ENCODE data around the gene COL6A5.
"Not testable (repeated sequence)": the region's sequence is repeated elsewhere in the genome, so short reads cannot be mapped to it uniquely, and the experiment has no call there.

COL6A5 gene

DNA sequence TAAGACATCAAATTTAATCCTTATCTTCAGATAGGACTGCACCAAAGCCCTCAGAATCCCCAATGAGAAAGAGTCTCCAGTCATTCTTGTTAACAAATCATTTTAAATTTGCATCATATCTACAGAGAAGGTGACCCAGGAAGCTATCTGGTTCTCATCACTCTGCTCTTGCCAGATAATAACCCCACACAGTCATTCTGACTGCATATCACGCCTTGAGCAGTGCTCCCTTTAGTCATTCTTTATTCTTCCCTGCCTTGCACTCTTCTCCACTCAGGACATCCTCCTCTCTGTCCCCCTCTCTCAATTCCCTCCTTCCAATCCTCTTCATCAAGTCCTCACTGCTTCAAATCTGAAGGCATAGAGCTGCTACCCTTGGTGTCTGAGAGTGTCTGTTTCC is 87.8 kb downstream of the COL6A5 start:
- no peak for DNase-seq (ENCODE audit: low read depth)

DNA sequence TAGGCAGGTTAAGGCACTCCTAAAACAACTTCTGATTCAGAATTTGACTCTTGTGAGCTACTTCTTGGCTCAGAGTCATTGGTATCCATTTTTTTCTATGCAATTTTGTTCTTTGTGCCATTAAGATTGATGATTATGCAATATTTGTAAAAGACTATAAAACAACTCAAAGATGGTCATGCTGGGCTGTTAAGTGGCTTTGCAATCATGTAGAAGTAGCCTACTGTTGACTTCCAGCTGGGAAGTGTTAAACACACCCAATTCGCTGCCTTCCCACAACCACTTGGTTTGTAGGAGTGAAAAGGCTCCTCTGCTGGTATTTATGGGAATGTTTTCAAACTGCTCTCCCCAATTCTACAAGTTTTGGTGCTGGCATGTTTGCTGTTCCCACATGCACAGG is 96.8 kb downstream of the COL6A5 start:
- DNase-seq (ENCODE audit: low read depth): no peak

DNA sequence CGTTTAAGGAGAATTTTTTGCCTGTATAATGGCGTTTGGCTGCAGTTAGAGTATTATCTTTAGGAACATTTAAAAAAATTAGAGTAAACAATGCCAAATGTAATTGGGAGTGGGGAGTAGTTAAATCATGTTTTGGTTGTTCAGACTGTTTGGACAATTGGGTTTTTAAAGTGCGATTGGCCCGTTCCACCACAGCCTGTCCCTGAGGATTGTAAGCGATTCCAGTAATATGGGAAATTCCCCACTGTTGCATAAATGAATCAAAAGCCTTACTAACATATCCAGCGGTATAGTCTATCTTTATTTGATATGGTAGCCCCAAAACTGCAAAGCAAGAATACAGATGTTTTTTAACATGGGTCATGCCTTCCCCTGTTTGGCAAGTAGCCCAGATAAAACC is 101.4 kb downstream of the COL6A5 start:
- not testable (repeated sequence) for DNase-seq (ENCODE audit: low read depth)

DNA sequence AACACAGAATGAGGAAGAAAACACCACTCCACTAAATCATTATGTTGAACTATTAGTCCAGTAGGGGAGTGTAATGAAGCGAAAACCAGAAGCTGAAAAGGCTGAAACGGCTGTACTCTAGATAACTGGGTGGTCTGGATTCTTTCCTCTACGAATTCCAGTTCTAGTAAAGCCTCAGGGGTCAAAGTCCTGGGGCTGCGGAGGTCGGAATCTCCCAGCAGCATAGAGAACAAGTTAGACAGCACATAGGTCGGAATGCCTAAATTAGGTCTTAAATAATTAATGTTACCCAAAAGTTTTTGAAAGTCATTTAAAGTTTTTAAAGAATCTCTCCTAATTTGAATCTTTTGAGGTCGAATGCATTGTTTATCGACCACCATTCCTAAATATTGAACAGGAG is 102.7 kb downstream of the COL6A5 start:
- not testable (repeated sequence) for DNase-seq (ENCODE audit: low read depth)

DNA sequence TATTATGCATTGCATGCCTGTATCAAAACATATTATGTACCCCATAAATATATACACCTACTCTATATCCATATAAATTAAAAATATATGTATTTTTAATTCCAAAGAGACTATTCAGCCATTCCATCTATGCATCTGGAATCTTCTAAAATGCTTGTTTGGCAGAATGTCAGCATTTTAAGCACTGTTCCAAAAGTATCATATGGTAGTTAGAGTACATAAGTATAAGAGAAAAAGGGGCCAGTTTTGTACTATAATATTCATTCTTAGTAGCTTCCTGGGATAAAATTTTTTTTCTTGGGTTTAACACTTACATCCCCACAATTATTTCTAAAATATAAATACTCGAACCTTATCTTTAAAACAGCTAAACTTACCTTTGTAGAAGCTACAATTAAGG is 111.1 kb downstream of the COL6A5 start:
- no peak for DNase-seq (ENCODE audit: low read depth)

DNA sequence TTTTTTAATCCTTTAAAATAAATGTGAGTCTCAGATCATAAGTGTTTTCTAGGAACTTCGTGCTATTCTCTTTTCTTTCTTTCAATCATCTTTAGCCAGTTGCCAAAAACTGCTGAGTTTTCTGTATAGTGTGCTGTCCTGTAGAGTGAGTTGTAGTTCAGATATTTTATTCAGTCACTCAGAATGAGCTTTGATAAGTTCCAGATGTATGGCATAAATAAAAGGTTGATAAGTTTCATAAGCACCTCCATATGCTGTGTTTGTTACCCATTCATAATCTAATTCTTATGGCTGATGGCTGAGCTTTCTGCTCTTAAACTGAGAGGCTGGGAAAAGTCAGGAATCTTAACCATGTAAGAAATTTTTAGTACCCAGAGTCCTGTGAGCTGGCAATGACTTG is 112.2 kb downstream of the COL6A5 start:
- DNase-seq (ENCODE audit: low read depth): no peak

DNA sequence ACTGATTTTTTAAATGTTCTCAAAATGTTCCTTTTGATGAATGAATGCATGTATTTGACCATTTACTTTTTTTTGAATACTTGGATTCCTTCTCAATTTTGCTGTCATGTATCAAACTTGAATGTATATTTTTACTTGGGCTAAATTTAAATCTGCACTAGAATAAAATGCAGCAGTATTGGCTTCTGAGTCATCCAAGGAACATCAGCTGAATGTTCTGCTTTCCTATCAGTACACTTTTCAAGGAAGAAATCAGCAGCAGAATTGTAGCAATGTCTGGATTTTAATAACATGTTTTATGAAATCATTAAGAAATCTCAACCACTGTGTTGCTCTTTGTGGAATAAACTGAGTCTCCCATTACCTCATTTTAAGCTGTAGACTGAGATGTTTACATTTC is 114.5 kb downstream of the COL6A5 start:
- DNase-seq (ENCODE audit: low read depth): no peak

DNA sequence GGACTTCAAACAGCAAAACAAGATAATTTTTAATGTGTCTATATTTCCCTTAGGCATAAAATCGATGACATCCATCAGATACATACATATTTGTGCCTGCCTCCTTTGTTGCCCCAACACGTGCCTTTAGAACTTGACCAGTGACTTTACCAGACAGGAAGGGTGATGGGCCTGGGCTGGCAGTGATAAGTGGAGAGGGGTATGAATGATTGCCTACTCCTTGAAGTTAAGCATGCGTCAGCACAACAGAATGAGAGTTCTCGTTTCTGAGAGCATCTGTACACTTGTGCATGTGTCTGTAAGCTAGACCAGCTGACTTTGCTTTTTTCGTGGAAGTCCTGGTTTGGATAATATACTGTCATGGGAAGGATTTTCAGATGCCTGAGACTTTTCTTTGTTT is 116.6 kb downstream of the COL6A5 start:
- DNase-seq (ENCODE audit: low read depth): no peak

DNA sequence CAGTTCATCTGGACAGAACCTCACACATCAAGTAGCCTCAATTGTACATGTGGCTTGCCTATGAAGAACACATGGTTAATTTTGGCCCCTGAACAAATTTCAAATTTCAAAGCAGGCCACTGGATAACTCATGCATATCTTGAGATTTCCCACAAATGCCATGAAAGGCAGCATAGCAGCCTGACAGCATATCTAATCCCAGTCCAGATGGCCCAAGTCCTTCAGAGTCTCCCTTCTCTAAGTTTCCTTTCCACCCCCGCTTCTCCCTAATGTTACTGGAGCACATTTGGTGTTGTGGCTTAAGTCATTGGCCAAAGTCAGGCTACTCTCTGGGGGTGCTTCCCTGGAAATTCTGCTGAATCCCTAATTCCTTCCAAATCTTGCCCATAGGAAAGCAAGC is 117.7 kb downstream of the COL6A5 start:
- no peak for DNase-seq (ENCODE audit: low read depth)

DNA sequence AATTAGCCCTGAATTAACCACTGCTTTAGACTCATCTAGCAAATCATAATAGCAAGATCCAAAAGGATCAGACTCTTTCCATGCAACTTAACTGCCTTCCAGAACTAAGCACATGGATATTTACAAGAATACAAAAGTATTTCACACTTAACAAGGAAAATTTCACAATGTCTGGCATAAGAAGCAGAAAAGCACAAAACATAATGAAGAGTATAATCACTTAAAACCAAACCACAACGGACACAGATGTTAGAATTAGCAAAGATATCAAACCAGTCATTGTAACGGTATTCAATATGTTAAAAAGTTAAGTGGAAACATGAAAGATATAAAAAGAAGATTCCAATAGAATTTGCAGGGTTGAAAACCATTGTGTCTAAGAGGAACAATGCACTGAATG is 120.0 kb downstream of the COL6A5 start:
- no peak for DNase-seq (ENCODE audit: low read depth)

DNA sequence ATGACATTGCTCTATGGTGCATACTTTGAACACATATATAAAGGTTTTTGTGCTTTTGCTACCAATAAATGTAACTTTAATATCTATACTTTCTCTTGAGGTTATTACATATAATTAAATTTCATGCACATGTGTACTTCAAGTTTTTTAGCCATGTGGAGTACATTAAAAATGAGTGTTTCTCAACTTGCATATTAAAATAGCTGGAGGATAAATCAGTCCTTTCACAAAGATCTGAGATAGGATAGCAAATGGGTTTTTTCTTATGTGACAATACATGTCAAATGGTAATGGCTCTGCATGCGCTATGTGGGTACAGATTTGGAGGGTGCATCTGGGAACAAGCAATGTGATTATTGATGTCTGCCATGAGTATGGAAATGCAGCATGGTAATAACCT is 122.8 kb downstream of the COL6A5 start:
- no peak for DNase-seq (ENCODE audit: low read depth)

DNA sequence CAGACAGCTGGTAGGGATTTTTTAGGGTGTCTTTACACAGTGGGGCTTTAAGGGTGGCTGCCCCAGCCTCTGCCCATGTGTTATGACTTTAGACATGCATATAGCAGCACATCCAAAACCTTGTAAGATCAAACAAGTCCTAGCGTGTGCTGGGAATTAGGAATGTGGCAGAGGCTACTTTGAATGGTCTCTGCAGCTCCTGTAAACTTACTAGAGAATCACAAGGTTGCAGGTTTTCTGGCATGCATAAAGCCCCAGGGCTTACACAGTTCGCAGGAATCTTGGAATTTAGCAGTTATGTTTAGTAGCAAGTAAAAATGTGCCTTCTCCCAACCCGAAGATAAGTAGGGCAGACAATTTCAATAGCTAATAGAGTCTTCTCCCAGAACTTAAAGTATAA is 124.7 kb downstream of the COL6A5 start:
- no peak for DNase-seq (ENCODE audit: low read depth)

DNA sequence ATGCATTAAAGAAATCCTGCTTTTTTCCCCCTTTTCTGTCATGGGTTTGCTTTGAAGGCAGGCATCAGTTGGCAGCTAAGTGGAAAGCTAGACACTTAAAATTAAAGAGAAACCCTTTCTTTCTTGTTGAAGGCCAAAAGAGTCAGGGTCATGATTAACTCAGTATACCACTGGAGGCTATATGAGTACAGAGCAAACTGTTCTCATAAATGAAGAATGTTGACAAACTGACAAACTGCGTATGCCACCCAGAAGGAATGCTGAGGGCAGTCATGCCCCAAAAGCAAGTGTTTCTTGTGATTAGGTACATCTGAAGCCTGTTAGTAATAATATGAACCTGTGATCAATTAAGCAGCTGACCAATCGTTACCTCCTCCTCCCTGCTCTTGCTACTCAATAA is 127.9 kb downstream of the COL6A5 start:
- no peak for DNase-seq (ENCODE audit: low read depth)

DNA sequence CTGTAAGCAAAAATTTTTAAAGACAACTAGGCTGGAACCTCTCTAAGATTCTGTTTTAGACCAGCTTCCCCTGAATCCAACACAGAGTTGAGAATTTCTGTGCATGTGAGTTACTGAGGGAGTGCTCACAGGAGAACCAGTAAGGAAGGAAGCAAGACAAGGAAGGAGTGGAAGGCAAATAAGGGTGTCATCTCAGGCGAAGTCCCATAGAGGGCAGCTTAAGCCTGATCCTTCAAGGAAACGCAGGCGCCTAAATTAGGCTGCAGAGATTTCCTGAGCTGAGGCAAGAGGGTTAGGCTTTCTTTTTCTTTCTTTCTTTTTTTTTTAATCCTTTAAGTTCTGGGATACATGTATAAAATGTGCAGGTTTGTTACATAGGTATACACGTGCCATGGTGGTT is 135.3 kb downstream of the COL6A5 start:
- peak; percentile 33 for DNase-seq (ENCODE audit: low read depth)

DNA sequence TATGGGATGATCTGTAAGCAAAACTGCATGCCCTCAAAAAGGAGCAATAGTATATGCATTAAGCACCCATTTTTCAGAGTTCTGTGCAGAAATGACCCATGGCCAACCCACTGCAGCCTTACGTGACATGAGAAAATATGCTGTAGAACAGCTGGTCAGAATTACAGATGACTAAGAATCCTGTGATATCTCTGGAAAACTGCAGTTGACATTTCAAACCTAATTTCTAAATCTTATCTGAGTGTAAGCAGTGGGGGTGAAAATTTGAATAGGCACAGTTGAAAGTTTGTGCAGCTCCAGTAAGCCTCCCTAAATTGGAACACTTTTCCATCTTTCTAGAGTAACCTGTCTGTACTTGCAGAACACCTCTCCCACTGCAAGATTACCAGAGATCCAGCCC is 142.8 kb downstream of the COL6A5 start:
- DNase-seq (ENCODE audit: low read depth): peak; percentile 3

DNA sequence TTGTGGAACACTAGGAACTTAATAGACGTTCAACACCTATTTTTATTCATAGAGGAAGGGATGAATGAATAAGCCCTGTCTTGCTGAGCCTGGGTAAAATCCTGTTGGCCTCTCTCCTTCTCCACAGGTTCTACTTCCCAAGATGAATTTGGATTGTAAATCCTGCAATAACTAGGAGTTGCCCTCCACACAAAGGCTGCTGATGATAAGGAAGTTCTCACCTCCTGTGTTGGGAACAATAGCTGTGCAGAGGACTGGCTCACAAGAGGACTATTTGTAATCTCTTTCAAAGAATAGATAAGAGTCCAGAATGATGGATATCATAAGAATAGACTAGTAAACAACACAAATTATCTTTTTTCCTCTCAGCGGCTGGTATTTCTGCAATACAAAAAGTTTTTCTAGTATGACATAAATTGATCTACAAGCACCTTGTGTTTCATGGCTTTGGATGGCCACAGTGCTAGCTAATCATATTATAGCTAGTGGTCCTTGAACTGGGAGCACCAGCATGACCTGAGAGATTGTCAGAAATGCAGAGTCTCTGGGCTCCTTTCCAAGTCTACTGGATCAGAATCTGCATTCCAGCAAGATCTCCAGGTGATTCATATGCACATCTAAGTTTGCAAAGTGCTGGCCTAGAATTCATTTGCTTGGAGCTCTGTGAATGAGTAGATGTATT is 143.4 kb downstream of the COL6A5 start:
- no peak for DNase-seq (ENCODE audit: low read depth)

DNA sequence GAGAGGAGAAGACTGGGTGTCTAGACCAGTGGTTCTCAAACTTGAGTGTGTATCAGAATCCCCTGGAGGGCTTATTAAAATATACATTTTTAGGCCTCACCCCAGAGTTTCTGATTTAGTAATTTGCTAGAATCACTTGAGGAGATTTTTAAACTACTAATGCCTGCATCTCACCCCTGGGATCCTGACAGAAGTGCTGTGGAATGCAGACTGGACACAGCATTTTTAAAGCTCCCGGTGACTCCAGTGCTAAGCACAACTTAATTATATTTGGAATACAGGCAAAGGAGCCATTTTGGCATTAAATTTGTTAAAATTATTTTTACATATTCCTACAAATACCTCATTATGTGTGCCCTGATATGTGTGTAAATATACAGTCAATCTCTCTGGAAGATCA is 144.8 kb downstream of the COL6A5 start:
- peak; percentile 18 for DNase-seq (ENCODE audit: low read depth)

DNA sequence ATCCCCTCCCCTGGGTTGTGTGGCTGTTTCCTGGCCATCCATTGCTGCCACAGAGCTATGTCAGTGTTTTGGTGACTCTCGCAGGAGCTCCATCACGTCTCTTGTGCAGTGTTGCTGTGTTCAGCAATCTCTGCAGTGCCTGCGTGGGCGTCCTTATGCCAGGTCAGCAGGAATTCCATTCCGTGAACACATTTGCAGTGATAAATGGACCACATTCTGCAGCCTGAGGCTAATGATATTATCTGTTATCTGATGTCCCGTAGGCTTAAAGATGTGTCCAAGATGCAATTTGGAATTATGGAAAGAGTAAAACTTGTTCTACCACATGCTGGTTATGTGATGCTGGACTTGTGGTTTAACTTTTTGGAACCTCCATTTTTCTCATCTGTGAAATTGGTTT is 146.0 kb downstream of the COL6A5 start:
- no peak for DNase-seq (ENCODE audit: low read depth)

DNA sequence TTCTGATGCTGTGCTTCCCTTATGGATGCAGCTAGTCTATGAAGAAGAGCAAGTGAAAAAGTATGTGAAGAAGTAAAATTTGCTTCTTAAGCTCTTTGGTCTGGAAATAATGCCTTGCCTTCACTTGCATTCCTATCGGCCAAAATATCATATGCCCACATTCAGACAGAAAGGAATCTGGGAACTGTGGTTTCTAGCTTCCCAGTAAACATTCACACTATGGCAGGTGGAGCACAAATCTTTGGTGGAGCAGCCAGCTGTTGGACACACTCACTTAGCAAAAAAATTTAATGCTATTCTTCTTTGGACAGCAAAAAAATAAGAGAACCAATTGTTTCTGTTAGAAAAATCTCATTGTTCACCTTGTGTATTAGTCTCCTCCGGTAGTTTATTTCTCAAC is 159.2 kb downstream of the COL6A5 start:
- no peak for DNase-seq (ENCODE audit: low read depth)

DNA sequence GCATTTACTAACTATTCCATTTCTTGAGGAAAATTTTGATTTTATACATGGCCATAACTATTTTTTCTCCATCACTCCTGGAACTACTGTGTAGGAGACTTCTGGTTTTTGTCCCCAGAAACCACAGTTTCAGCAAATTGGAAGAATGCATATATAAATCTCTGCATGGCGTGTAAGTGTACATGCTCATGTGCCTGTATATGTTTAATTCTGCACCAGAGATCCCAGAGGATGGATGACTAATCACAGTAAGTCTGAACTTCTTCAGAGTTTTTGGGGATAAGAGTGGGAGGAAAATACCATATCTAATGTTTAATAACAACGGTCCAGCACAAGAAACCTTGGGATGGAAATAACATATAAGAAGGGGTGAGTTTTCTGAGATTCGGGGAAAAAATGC is 160.6 kb downstream of the COL6A5 start:
- DNase-seq (ENCODE audit: low read depth): no peak

DNA sequence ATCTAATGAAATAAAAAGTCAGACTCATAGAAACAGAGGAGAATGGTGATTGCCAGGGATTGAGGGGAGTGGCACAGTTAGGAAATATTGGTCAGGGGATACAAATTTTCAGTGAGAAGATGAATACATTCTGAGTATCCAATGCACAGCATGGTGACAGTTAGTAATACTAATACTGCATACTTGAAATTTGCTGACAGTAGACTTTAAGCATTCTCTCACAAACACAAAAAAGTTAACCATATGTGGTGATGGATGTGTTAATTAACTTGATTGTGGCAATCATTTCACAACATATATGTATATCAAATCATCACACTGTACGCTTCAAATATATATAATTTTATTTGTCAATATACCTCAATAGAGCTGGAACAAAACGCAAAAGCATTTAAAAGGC is 162.3 kb downstream of the COL6A5 start:
- no peak for DNase-seq (ENCODE audit: low read depth)

DNA sequence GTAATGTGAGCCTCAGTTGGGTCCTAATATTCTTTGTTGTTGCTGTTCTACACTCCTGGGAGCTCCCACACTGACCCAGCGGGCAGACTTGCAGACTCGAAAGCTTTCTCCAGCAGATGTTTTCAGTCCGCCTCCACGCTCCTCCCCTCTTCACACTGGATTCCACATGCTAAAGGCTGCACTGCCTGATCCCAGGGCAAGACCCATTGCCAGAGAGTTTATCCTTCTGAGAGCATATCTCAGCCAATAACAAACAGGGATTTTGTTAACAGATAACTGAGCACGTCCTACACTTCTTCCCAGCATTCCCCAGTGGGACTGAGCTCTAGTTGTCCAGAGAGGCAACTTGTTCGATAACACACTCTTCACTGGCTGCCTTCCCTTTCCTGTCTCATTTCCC is 163.5 kb downstream of the COL6A5 start:
- DNase-seq (ENCODE audit: low read depth): no peak

DNA sequence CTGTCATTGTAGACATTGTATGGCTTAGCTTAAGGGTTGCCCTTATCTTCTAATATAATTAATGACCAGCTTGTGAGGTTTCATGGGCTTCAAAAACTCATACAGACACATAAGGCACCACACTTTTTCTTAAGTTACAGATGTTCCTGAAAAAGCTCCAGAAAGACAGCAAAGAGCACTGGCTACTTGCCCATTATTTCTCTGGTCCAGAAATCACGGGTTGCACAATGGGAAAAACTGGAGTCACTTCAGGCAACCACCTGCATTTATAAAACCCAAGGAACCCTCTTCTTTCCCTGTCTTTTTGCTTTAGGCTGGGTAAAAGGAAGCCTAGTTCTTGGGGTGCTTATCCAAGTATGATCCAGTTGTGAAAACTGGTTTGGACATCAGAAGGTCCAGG is 169.2 kb downstream of the COL6A5 start:
- DNase-seq (ENCODE audit: low read depth): no peak

DNA sequence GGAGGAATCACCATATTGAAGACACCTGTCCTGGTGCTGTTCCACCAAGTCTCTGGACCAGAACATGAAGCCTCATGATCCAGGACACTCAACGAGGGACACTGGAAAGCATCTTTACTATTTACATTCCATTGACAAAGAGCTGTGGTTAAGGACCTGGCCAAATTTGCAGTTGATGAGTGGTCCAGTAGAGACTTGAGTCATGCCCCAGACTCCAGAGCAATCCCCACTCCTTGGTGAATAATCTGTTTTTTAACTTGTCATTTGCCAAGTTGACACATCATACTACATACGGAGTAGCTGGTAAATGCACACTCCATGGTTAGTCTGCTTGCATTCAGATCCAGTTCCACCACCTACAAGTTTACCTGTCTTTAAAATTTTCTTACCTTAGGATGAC is 170.3 kb downstream of the COL6A5 start:
- no peak for DNase-seq (ENCODE audit: low read depth)
